IPS-NIHi7 (cell line): Measurements from ENCODE around the gene TRPM2.
A peak's percentile ranks its signal among the peaks of the same experiment; 100 is the strongest.
"Not testable (repeated sequence)": the region's sequence is repeated elsewhere in the genome, so short reads cannot be mapped to it uniquely, and the experiment has no call there.

Experiments used
- DNase-seq: peaks from one replicate; pipeline ENCODE4 v3.0.0; 2012; ENCODE audit warnings: mixed read lengths; ENCODE audit errors: extremely low spot score

The TRPM2 gene

DNA sequence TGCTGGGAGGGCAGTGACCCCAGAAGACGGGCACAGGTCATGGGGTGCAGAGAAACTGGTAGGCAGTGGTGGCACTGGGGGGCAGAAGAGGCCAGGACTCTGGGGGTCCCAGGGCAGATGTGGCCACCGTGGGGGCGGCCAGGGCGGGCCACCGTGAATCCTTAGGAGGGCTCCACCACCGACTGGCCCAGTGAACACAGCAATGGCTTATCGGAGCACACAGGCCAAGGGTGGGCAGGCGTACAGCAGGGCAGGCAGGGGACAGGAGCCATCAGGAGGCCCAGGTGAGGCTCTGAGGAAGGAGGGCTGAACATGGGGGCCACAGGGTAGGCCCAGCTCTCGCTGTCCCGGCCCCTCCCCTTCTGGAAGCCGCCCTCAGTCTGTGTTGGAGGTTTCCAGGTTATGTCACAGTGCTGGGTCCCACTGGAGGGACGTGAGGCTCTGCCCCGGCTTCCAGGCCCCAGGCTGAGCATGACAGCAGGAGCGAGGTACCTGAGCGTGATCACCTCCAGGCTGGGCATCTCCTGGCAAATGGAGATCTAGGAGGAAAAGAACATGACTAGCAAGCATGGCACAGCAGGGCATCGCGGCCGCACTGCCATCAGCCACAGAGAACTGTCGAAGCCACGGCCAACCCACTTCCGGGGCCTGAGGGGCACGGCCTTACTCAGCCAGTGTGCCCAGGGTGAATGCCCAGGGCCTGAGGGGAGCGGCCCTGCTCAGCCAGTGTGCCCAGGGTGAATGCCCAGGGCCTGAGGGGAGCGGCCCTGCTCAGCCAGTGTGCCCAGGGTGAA is 18.0 kb upstream of the TRPM2 start:
- DNase-seq, result no peak

DNA sequence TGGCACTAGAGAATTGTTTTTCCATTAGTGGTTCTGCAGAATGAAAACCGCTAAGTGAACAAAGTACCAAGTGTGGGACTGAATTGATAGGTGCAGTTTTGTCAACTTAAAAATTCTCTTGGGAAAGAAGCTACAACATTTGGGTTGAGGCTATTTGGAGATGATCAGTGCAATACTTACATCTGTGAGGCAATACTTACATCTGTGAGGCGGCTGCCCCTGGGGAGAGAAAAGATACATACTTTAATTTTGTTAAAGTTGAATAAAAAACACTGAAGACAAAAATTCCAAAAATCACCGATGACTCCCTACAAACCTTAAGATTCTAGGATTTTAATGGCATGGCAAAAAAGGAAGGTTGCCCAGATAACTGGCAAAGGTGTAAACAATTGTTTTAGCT is 16.0 kb upstream of the TRPM2 start:
- DNase-seq, result no peak

- DNase-seq, result peak; percentile 73
These were observed 15.2 kb upstream of the TRPM2 start for GRCh38 chr21:44337941-44338895.

- peak; percentile 98 for DNase-seq
These were observed 14.2 kb upstream of the TRPM2 start, which contains the start of gene CFAP410 for GRCh38 chr21:44338971-44339910. CFAP410 (minus strand) TSS chr21:44339390; CDS start chr21:44339194, 196 bp downstream.

GRCh38 chr21:44341726-44342458 is 11.5 kb upstream of the TRPM2 start:
- not testable (repeated sequence) for DNase-seq

GRCh38 chr21:44342981-44343380 is 10.4 kb upstream of the TRPM2 start:
- DNase-seq, result not testable (repeated sequence)

DNA sequence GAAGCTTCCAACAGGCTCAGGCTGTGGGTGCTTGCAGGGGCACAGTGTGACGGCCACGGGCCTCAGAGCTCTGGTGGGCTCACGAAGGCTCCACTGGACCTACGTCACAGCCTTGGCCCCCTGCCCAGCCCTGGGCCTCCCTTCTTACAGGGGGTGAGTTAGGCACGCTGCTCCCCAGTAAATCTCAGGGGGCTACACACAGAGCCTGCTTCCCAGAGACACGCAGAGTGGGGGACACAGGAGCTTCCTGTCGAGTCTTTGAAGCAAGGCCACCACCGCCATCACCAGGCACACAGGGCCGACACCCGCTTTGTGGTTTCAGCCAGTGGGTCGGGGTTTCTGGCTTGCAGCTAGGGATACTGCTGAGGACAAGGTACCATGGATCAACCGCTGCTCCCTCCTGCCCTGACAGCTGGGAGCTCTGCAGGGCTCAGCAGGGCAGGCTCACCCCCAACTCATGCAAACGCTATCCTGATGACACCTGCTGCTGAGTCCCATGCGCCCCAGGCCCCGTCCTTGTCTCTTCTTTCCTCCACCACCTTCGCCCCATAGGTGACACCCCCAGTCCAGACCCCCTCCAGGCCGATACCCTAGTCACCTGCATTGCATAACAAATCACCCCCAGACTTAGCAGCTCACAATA is 8.8 kb upstream of the TRPM2 start:
- DNase-seq, result no peak

DNA sequence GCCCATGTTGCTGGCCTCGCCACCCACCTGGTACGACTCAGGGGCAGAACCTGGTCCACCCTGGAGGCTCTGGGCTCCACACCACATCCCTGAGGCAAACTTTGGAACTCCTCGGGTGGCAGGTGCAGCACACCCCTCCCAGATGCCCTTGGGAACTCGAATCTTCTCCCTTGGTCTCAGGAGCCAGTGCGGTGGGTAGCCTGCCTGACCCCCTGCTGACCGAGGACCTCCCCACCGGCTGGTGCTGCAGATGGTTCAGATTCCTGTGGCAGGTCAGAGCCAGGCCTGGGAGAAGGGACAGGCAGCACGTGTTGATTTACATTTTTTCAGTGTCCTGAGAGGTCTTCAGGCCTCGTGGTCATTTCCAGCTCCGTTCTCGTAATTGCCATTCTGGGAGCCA is 7.9 kb upstream of the TRPM2 start:
- no peak for DNase-seq

DNA sequence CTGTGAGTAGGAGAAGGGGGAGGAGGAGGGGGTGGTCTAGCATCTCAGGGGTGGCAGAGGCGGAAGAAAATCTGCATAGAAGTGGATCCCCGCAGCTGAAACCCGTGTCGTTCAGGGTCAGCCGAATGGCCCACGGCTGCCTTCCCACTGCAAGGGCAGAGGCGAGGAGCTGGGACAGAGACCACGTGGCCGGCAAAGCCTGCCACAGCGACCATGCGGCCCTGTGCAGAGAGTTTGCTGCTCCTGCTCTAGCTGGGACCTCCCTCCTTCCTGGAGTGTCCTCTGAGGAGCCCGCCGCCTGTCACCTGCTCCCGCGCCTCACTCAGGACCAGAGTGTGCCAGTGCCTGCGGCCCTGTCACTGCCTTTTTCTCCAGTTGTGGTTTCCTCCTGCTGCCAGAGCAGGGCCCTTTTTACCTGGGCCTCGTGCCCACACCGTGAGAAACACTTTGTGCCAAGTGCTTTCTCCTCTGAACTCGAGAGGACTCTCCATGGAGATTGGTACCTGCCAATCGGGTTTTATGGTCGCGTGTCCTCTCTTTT is 5.4 kb upstream of the TRPM2 start:
- no peak for DNase-seq

- DNase-seq, result no peak
These were observed 4.6 kb upstream of the TRPM2 start for GRCh38 chr21:44348861-44349260.

DNA sequence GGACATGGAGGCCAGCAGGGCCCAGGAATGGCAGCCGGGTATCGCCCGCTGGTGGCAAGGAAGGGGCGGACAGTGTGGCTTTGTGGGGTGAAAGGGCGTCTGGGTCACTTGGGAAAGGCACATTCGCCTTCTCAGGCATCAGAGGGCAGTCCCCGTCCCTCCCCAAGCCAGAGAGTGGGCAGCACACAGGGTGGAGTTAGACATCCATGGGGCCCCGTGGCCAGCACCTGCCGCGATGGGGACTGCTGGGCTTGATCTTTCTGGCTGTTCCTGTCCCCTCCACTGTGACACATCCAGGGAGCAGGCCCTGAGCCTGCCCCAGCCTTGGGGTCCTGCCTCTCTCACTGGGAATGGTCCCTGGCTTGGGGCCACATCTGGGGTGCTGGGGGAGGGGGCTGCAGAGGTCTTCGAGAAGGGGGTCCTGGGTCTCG is 4.0 kb upstream of the TRPM2 start:
- no peak for DNase-seq

DNA sequence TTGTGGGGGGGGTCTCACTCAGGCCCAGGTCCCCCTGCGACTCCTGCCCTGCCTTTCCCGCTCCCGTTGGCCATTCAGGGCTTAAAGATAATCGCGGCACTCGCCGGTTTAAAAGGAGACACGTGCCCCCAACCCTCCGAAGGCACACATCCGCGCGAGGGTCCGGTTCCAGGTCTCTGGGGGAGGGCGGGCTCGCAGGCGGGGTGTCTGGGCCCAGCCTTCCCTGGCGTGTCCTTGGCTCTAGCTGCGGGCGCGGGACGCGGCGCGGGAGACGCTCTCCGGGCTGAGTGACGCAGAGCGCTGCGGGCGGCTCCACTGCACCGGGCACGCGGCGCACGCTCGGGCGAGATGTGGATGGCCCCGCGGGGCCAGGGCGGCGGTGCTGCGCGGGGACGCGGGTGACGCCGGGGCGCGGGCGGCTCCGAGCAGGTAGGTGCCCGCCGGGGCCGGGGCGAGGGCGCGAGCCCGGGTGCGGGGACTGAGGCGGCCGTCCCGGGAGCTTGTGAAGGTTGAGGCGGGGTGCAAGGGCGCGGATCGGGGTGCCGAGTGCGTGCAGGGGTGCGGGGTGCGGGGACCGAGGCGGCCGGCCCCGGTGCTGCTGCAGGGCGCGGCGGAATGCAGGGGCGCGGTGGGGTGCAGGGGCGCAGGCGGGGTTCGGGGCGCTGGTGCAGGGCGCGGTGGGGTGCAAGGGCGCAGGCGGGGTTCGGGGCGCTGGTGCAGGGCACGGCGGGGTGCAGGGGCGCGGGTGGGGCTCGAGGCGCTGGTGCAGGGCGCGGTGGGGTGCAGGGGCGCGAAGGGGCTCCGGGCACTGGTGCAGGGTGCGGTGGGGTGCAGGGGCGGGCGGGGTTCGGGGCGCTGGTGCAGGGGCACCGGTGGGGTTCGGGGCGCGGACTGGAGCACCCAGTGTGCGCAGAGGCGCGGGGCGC is 3.3 kb upstream of the TRPM2 start:
- no peak for DNase-seq

GRCh38 chr21:44350773-44351481 is 2.5 kb upstream of the TRPM2 start:
- no peak for DNase-seq

DNA sequence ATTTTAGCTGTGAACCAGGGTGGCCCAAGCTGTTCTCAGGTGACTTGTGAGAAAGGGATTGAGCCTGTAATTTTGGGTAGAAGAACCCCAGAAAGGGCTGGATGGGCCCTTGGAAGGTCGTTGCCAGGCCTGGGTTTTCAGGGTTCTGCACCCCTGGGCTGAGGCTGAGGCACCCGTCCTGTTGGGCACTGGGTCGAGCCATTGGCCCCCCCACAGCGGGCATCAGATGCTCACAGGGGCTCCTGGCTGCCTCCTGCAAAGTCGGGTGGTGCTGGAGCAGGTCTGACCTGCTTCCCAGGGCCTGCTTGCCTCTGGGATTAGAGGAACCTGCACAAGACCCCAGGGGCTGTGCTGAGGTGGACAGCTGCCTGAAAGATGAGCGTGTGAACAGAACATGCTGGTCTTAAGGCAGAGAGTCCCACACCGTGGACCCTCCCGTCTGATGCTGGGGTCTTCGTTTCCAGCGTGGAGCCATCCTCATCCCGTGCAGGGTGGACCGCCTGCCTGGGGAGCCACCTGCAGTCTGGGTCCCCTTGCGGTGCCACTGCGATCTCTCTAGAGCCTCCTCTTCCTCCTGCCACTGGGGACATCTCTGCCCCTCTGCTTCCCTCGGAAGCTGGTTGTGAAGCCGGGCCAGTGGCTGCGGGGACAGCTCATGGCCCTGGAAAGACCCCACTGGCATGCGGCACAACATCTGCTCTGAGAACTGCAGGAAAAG is 1.7 kb upstream of the TRPM2 start:
- no peak for DNase-seq

DNA sequence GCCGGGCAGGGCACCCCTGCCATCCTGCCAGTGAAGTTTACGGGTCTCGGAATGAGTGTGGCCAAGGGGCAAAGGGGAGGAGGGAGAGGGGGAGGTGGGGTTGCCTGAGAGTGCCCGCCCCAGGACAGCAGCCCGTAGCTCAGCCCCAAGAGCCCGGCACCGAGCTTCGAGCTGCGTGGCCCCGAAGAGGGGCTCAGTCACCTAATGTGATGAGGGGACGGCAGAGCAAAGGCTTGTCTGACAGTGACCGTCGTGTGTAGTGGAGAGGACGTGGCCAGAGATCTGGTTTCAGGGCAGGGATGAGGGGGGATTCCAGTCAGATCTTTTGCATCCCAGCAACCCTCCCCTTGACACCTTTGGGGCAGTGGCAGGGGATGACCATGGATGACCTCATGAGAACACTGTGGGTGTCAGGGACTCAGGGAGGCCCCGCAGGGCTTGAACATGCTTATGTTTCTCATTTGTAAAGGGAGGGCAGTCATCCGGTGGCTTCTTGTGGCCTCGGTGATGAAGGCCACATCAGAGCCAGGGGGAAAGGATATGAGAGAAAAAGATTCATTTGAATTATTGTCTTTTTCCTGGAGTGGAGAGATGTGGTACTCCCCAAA is 1.1 kb upstream of the TRPM2 start:
- no peak for DNase-seq

DNA sequence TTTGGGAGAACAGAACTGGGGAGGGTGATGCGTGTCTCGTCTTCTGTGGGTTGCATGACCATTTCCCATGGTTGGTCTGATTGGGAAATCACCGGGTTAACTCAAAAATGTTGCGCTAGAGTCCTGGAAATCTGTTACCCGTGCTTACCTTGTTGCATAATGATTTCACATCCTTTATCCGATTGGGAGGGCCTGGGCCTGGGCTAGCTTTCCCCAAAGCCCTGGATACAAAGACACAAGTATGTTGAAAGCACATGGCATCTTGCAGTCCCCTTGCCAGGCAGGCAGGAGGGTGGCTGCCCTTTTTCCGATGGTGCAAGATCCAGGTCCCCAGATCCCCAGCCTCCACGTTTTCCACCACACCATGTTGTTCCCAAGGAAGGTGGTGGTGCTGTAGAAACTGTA is 582 bp downstream of the TRPM2 start:
- no peak for DNase-seq
